GM19395 (cell line): Measurements from ENCODE around the gene NDUFA11.

Source experiments
- ATAC-seq: cut with Tn5 transposase; IDR thresholded peaks from one replicate; pipeline ENCODE4 v1.9.1; 2021; ENCODE audit warnings: mild to moderate bottlenecking, moderate library complexity; ENCODE audit not compliant: unreplicated experiment

Gene NDUFA11

GRCh38 chr19:5903624-5904351 lies at the start of gene NDUFA11:
NDUFA11 (minus strand) TSS chr19:5903790; CDS start chr19:5903708, 82 bp downstream.
- peak; percentile 39 for ATAC-seq

- no peak for ATAC-seq
Measured at GRCh38 chr19:5953030-5953589, 49.5 kb upstream of the NDUFA11 start.

- no peak for ATAC-seq
Measured at GRCh38 chr19:5952193-5953029, 48.8 kb upstream of the NDUFA11 start.

GRCh38 chr19:5951338-5951861 lies 47.8 kb upstream of the NDUFA11 start:
- ATAC-seq, result no peak

GRCh38 chr19:5950741-5951140 lies 47.2 kb upstream of the NDUFA11 start:
- no peak for ATAC-seq

- ATAC-seq, result no peak
Measured at GRCh38 chr19:5949792-5950305, 46.3 kb upstream of the NDUFA11 start.

- no peak for ATAC-seq
Measured at GRCh38 chr19:5948752-5949564, 45.4 kb upstream of the NDUFA11 start.

GRCh38 chr19:5947435-5947834 lies 43.8 kb upstream of the NDUFA11 start:
- no peak for ATAC-seq

GRCh38 chr19:5943623-5944022 lies 40.0 kb upstream of the NDUFA11 start:
- no peak for ATAC-seq

GRCh38 chr19:5943045-5943444 lies 39.5 kb upstream of the NDUFA11 start:
- ATAC-seq, result no peak

- ATAC-seq, result no peak
Measured at GRCh38 chr19:5941673-5942072, 38.1 kb upstream of the NDUFA11 start.

- ATAC-seq, result no peak
Measured at GRCh38 chr19:5940260-5941208, 36.9 kb upstream of the NDUFA11 start.

GRCh38 chr19:5937550-5937949 lies 34.0 kb upstream of the NDUFA11 start:
- no peak for ATAC-seq

GRCh38 chr19:5936292-5936592 lies 32.7 kb upstream of the NDUFA11 start:
- no peak for ATAC-seq

- no peak for ATAC-seq
Measured at GRCh38 chr19:5935473-5936291, 32.1 kb upstream of the NDUFA11 start.

GRCh38 chr19:5934774-5935472 lies 31.3 kb upstream of the NDUFA11 start:
- ATAC-seq, result no peak

GRCh38 chr19:5934069-5934401 lies 30.4 kb upstream of the NDUFA11 start:
- ATAC-seq, result no peak

- no peak for ATAC-seq
Measured at GRCh38 chr19:5933391-5934068, 29.9 kb upstream of the NDUFA11 start.
